Panc1 (cell line): Measurements from ENCODE around the gene FXYD3. TPM values are rescaled to one million over a fixed set of nuclear protein-coding genes. Genes with fewer than 3 reads are reported as not detected.

Experiments
- ATAC-seq: fragments of 200-7000 bp; cut with Tn5 transposase; 2 replicates; pipeline ENCODE4 v1.9.1; 2020; ENCODE audit warnings: mild to moderate bottlenecking, moderate library complexity
- BruUV-seq: library from RNA; stranded (reverse); fragments of 400-500 nt; replicated peaks from 2 replicates; lab custom pipeline; 2021; lab: Mats Ljungman, UMichigan
- CTCF ChIA-PET: fragments of 300-600 bp; sonication (Branson Sonifier 250); formaldehyde crosslinking; loops from one replicate; lab custom pipeline; 2022; ENCODE audit warnings: antibody characterized with exemption; lab: Charles Lee
- POLR2A ChIA-PET: fragments of 300-600 bp; sonication (Branson Sonifier 250); formaldehyde crosslinking; loops from one replicate; lab custom pipeline; 2022; ENCODE audit warnings: antibody characterized with exemption; lab: Charles Lee
- DNase-seq: peaks from one replicate; pipeline ENCODE4 v3.0.0-alpha.2; 2010; ENCODE audit warnings: low read depth, low spot score
- H3K27ac ChIP-seq: 2 replicates; pipeline ENCODE4 v1.5.1; 2011; ENCODE audit warnings: mild to moderate bottlenecking, low read length, inconsistent platforms
- H3K27me3 ChIP-seq: fragments of 200-500 bp; sonication (Bioruptor generic); 2 replicates; pipeline ENCODE4 v1.6.0; 2014; ENCODE audit warnings: low read length, inconsistent platforms; ENCODE audit not compliant: control insufficient read depth, insufficient read depth
- H3K36me3 ChIP-seq: fragments of 200-500 bp; sonication (Bioruptor generic); 2 replicates; pipeline ENCODE4 v1.5.1; 2014; ENCODE audit warnings: inconsistent platforms, mild to moderate bottlenecking, low read length, moderate library complexity; ENCODE audit not compliant: control insufficient read depth, insufficient read depth
- H3K4me1 ChIP-seq: 2 replicates; pipeline ENCODE4 v1.5.1; 2011; ENCODE audit warnings: inconsistent platforms, mild to moderate bottlenecking, low read length, moderate library complexity; ENCODE audit not compliant: control insufficient read depth, insufficient read depth
- H3K4me3 ChIP-seq, 2 experiments: 2 replicates each; pipeline ENCODE4 v1.5.1; 2011 to 2012; ENCODE audit warnings: low read depth in 2 of 2, low read length in 2 of 2, mild to moderate bottlenecking in 2 of 2, inconsistent platforms in 1 of 2, moderate library complexity in 1 of 2
- H3K9me3 ChIP-seq: fragments of 200-500 bp; sonication (Bioruptor generic); 2 replicates; pipeline ENCODE4 v1.5.1; 2014; ENCODE audit warnings: low read depth, mild to moderate bottlenecking, inconsistent platforms, low read length, moderate library complexity; ENCODE audit not compliant: control insufficient read depth, insufficient read depth
- POLR2AphosphoS5 ChIP-seq: IDR thresholded peaks from 2 replicates; pipeline ENCODE4 v1.6.1; 2012; ENCODE audit warnings: mild to moderate bottlenecking, low read depth, low read length, moderate library complexity
- SIN3A ChIP-seq: IDR thresholded peaks from 2 replicates; pipeline ENCODE4 v1.6.1; 2012; ENCODE audit warnings: low read depth, mild to moderate bottlenecking, low read length, moderate library complexity, borderline replicate concordance; ENCODE audit not compliant: insufficient read depth
- TCF7L2 ChIP-seq: IDR thresholded peaks from 2 replicates; pipeline ENCODE4 v1.6.1; 2011; ENCODE audit warnings: mild to moderate bottlenecking, low read depth, low read length, inconsistent platforms
- in situ Hi-C: cut with HindIII; loops from 2 replicates; pipeline ENCODE4 v1.10.0; 2016; ENCODE audit warnings: low sequenced_read_pairs, low pct_unique_long_range_greater_than_20kb
- intact Hi-C: fragments of 100-400 bp; cut with micrococcal nuclease; formaldehyde crosslinking; loops from one replicate; pipeline ENCODE4 v1.10.0; 2022; ENCODE audit not compliant: unreplicated experiment
- total RNA-seq: library from RNA; stranded (reverse); gene quantifications from one replicate; pipeline ENCODE4 v1.2.1, GENCODE V29; 2021; ENCODE audit not compliant: unreplicated experiment
- TF ChIP-seq, protein P1 (sequence below), 2 experiments: IDR thresholded peaks; 2 replicates each; pipeline ENCODE4 v1.6.1; 2011 to 2012; ENCODE audit warnings: low read depth in 2 of 2, control low read depth in 1 of 2, low read length in 1 of 2, mild to moderate bottlenecking in 1 of 2, moderate library complexity in 1 of 2; ENCODE audit not compliant: insufficient read depth in 1 of 2
- TF ChIP-seq, protein P2 (sequence below): fragments of 450-650 bp; IDR thresholded peaks from 2 replicates; pipeline ENCODE4 v1.5.1; 2017; ENCODE audit warnings: mild to moderate bottlenecking

FXYD3 gene
- total RNA-seq, 1 experiment from 2014 or later, result not detected

DNA sequence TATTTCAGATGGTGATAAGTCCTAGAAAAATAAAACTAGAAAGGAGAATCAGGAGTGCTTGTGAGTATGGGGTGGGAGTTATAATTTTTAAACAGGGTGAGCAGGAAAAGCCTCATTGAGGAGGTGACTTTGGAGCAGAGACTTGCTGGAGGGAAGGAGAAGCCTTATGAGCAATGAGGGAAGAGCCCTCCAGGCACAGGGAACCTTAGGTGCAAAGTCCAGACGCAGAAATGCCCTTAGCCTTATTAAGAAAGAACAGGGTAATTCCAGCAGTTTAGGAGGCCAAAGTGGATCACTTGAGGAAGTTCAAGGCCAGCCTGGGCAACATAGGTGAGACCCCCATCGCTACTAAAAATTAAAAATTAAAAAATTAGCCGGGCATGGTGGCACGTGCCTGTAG, 21.0 kb upstream of the FXYD3 start:
- BruUV-seq, result no TSS peak

DNA sequence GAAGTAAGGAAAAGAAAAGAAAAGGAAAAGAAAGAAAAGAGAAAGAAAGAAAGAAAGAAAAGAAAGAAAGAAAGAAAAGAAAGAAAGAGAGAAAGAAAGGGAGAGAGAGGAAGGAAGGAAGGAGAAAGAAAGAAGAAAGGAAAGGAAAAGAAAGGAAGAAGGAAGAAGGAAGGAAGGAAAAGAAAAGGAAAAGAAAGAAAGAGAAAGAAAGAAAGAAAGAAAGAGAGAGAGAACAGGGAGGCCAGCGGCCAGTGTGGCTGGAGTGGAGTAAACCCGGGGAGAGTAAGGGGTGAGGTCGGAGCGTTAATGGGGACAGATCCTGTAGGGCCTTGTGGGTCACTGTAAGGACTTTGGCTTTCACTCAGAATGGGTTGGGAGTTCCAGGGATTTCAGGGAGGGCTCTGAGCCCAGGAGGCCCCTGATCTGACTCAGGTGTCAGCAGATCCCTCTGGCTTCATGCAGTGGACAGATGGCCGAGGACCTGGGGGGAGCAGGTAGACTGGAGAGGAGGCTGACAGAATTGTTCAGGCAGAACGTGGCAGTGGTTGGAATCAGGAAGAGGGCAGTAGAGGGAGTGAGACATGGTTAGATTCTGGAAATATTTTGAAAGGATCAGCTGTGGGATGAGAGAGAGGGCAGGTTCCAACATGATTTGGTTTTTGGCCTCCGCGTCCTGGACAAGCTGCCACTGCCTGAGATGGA, 19.8 kb upstream of the FXYD3 start:
- no peaks in the 10 kb centered on the region for H3K9me3 ChIP-seq
- in situ Hi-C loops, result no loop called here
- POLR2A ChIA-PET, result interaction anchor here (0.5 kb wide), 1 partner anchor 302 kb away, joined by 6 read pairs; no protein-coding TSS in a partner anchor
- CTCF ChIA-PET, result no interaction called here
- intact Hi-C loops, result loop anchor here (10.0 kb wide), 1 partner anchor 51 kb away; the partner anchor contains the start of gene HPN
- peaks cover 1% of the 10 kb centered on the region for H3K4me1 ChIP-seq
- H3K27ac ChIP-seq, result no peak overlapping the region
- ATAC-seq (no peak), DNase-seq (no peak)
- no peak overlapping the region for H3K4me3 ChIP-seq
- TF ChIP-seq, protein P1, sequence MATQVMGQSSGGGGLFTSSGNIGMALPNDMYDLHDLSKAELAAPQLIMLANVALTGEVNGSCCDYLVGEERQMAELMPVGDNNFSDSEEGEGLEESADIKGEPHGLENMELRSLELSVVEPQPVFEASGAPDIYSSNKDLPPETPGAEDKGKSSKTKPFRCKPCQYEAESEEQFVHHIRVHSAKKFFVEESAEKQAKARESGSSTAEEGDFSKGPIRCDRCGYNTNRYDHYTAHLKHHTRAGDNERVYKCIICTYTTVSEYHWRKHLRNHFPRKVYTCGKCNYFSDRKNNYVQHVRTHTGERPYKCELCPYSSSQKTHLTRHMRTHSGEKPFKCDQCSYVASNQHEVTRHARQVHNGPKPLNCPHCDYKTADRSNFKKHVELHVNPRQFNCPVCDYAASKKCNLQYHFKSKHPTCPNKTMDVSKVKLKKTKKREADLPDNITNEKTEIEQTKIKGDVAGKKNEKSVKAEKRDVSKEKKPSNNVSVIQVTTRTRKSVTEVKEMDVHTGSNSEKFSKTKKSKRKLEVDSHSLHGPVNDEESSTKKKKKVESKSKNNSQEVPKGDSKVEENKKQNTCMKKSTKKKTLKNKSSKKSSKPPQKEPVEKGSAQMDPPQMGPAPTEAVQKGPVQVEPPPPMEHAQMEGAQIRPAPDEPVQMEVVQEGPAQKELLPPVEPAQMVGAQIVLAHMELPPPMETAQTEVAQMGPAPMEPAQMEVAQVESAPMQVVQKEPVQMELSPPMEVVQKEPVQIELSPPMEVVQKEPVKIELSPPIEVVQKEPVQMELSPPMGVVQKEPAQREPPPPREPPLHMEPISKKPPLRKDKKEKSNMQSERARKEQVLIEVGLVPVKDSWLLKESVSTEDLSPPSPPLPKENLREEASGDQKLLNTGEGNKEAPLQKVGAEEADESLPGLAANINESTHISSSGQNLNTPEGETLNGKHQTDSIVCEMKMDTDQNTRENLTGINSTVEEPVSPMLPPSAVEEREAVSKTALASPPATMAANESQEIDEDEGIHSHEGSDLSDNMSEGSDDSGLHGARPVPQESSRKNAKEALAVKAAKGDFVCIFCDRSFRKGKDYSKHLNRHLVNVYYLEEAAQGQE (IDR thresholded peaks at IDR 0.05; ENCODE audit: insufficient read depth in 1 of 2, low read depth in 2 of 2, low read length in 1 of 2), result no peak
- TF ChIP-seq TCF7L2 (no peak), SIN3A (no peak), POLR2AphosphoS5 (no peak)
- TF ChIP-seq, protein P2, sequence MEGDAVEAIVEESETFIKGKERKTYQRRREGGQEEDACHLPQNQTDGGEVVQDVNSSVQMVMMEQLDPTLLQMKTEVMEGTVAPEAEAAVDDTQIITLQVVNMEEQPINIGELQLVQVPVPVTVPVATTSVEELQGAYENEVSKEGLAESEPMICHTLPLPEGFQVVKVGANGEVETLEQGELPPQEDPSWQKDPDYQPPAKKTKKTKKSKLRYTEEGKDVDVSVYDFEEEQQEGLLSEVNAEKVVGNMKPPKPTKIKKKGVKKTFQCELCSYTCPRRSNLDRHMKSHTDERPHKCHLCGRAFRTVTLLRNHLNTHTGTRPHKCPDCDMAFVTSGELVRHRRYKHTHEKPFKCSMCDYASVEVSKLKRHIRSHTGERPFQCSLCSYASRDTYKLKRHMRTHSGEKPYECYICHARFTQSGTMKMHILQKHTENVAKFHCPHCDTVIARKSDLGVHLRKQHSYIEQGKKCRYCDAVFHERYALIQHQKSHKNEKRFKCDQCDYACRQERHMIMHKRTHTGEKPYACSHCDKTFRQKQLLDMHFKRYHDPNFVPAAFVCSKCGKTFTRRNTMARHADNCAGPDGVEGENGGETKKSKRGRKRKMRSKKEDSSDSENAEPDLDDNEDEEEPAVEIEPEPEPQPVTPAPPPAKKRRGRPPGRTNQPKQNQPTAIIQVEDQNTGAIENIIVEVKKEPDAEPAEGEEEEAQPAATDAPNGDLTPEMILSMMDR, result no peak
- H3K27me3 ChIP-seq, result no peaks in the 10 kb centered on the region
- no peaks in the 10 kb centered on the region for H3K36me3 ChIP-seq
- BruUV-seq, result no TSS peak

More for the DNA sequence above, 21.0 kb upstream of the FXYD3 start:
- in situ Hi-C loops (no loop called here), intact Hi-C loops (loop anchor here (5.0 to 10.0 kb wide), 2 partner anchors 50 to 122 kb away; partner anchors contain the start of gene HPN)
- TF ChIP-seq POLR2AphosphoS5 (no peak), TCF7L2 (no peak), SIN3A (no peak)
- TF ChIP-seq, protein P2, result no peak
- TF ChIP-seq, protein P1 (IDR thresholded peaks at IDR 0.05; ENCODE audit: insufficient read depth in 1 of 2, low read depth in 2 of 2, low read length in 1 of 2), result no peak
- no peak for ATAC-seq
- Histone ChIP-seq H3K27ac (no peak overlapping the region), H3K27me3 (no peaks in the 10 kb centered on the region), H3K4me1 (peaks cover 8% of the 10 kb centered on the region), H3K36me3 (no peaks in the 10 kb centered on the region), H3K4me3 (no peak overlapping the region), H3K9me3 (no peaks in the 10 kb centered on the region)
- POLR2A ChIA-PET, result no interaction called here
- CTCF ChIA-PET, result no interaction called here
- DNase-seq, result no peak
